SU-DHL-6 (cell line): ENCODE data around the gene OR7G2.

Source experiments
- H2AFZ ChIP-seq: fragments of 200-600 bp; sonication (generic); 2 replicates; pipeline ENCODE4 v1.6.1; 2014; ENCODE audit warnings: low read depth, mild to moderate bottlenecking, moderate library complexity, mixed read lengths, antibody characterized with exemption, low read length; ENCODE audit not compliant: severe bottlenecking
- H3F3A ChIP-seq: fragments of 200-600 bp; shearing (Covaris generic); 2 replicates; pipeline ENCODE4 v1.6.0; 2016; ENCODE audit warnings: antibody characterized with exemption, mild to moderate bottlenecking; ENCODE audit not compliant: insufficient read depth
- H3K27ac ChIP-seq: fragments of 200-600 bp; sonication (generic); 2 replicates; pipeline ENCODE4 v1.5.1; 2016; ENCODE audit warnings: low read depth, mild to moderate bottlenecking, low read length, moderate library complexity, mixed read lengths
- H3K27me3 ChIP-seq: fragments of 200-600 bp; sonication (generic), shearing (Covaris generic); 2 replicates; pipeline ENCODE4 v1.6.0; 2014; ENCODE audit warnings: mild to moderate bottlenecking, low read length
- H3K36me3 ChIP-seq: fragments of 200-600 bp; sonication (generic); 2 replicates; pipeline ENCODE4 v1.6.1; 2014; ENCODE audit warnings: mild to moderate bottlenecking, low read length, mixed read lengths
- H3K4me2 ChIP-seq: fragments of 300-600, 200-600 bp; shearing (Covaris generic), sonication (generic); 2 replicates; pipeline ENCODE4 v1.6.0; 2014; ENCODE audit warnings: low read length, low read depth, mild to moderate bottlenecking; ENCODE audit not compliant: poor library complexity, severe bottlenecking
- H3K4me3 ChIP-seq: fragments of 200-600 bp; sonication (generic); 2 replicates; pipeline ENCODE4 v1.5.1; 2014; ENCODE audit warnings: antibody characterized with exemption, low read length, mild to moderate bottlenecking, mixed read lengths; ENCODE audit not compliant: insufficient read depth, poor library complexity, severe bottlenecking
- H3K79me2 ChIP-seq: fragments of 200-600 bp; sonication (generic); 2 replicates; pipeline ENCODE4 v1.6.1; 2014; ENCODE audit warnings: mild to moderate bottlenecking, low read length, moderate library complexity; ENCODE audit not compliant: insufficient read depth
- H3K9ac ChIP-seq: fragments of 200-600 bp; sonication (generic); 2 replicates; pipeline ENCODE4 v1.7.0; 2014; ENCODE audit warnings: mild to moderate bottlenecking, low read length
- H3K9me2 ChIP-seq: fragments of 200-600 bp; sonication (generic); replicated peaks from 2 replicates; pipeline ENCODE4 v1.6.1; 2014; ENCODE audit warnings: low read length; ENCODE audit not compliant: insufficient read depth
- H3K9me3 ChIP-seq: fragments of 200-600 bp; sonication (generic); 2 replicates; pipeline ENCODE4 v1.6.1; 2014; ENCODE audit warnings: low read length, mixed read lengths; ENCODE audit not compliant: insufficient read depth
- H4K20me1 ChIP-seq: fragments of 200-600 bp; sonication (generic); 2 replicates; pipeline ENCODE4 v1.6.1; 2014; ENCODE audit warnings: low read depth, mild to moderate bottlenecking, antibody characterized with exemption, low read length, moderate library complexity, mixed read lengths
- CTCF ChIP-seq: fragments of 200-600 bp; sonication (generic); IDR thresholded peaks from one replicate; pipeline ENCODE4 v1.5.1; 2017; ENCODE audit warnings: antibody characterized with exemption, mild to moderate bottlenecking, low read length, moderate library complexity; ENCODE audit not compliant: insufficient read depth, poor library complexity, severe bottlenecking
- EZH2phosphoT487 ChIP-seq: fragments of 200-600 bp; sonication (generic), shearing (Covaris generic); conservative IDR thresholded peaks from 2 replicates; pipeline ENCODE4 v1.6.1; 2018; ENCODE audit warnings: mild to moderate bottlenecking, antibody characterized with exemption, low read length, moderate library complexity, mixed read lengths

The OR7G2 gene

DNA sequence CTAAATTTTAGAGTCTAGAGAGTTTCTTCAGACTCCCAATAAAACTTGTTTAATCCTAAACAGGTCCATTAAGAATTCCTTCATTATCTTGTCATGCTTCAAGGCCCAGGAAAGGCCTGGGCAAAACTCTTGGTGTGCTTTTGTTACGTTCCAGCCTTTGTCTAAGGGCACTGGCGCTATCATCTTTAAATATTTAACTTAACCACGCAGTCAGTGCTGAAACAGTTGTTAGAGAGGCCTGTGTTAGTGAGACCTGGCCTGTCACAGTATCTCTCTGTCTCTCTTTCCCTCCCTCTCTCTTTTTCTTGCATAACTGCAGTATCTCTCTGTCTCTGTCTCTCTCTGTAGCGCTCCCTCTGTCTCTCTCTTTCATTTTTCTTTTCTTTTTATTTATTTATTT lies 28.6 kb downstream of the OR7G2 start:
- Histone ChIP-seq H3K27me3 (no peaks in the 10 kb centered on the region), H3K4me2 (no peak overlapping the region), H4K20me1 (no peaks in the 10 kb centered on the region), H3K36me3 (no peaks in the 10 kb centered on the region), H3K4me3 (no peak overlapping the region), H2AFZ (no peak overlapping the region), H3F3A (no peaks in the 10 kb centered on the region), H3K79me2 (no peaks in the 10 kb centered on the region), H3K27ac (no peak overlapping the region), H3K9ac (no peak overlapping the region), H3K9me2 (no peaks in the 10 kb centered on the region), H3K9me3 (no peaks in the 10 kb centered on the region)
- TF ChIP-seq CTCF (no peak), EZH2phosphoT487 (no peak)

- H2AFZ ChIP-seq, result no peak overlapping the region
- no peaks in the 10 kb centered on the region for H3K36me3 ChIP-seq
- no peak overlapping the region for H3K4me3 ChIP-seq
- no peaks in the 10 kb centered on the region for H3K27me3 ChIP-seq
- no peaks in the 10 kb centered on the region for H3K79me2 ChIP-seq
- H3K4me2 ChIP-seq, result no peak overlapping the region
- no peaks in the 10 kb centered on the region for H3F3A ChIP-seq
- H3K9ac ChIP-seq, result no peak overlapping the region
- TF ChIP-seq CTCF (no peak), EZH2phosphoT487 (no peak)
- H3K27ac ChIP-seq, result no peak overlapping the region
- H4K20me1 ChIP-seq, result no peaks in the 10 kb centered on the region
- no peaks in the 10 kb centered on the region for H3K9me2 ChIP-seq
- no peaks in the 10 kb centered on the region for H3K9me3 ChIP-seq
These were observed 30.4 kb downstream of the OR7G2 start for GRCh38 chr19:9076901-9077300.

DNA sequence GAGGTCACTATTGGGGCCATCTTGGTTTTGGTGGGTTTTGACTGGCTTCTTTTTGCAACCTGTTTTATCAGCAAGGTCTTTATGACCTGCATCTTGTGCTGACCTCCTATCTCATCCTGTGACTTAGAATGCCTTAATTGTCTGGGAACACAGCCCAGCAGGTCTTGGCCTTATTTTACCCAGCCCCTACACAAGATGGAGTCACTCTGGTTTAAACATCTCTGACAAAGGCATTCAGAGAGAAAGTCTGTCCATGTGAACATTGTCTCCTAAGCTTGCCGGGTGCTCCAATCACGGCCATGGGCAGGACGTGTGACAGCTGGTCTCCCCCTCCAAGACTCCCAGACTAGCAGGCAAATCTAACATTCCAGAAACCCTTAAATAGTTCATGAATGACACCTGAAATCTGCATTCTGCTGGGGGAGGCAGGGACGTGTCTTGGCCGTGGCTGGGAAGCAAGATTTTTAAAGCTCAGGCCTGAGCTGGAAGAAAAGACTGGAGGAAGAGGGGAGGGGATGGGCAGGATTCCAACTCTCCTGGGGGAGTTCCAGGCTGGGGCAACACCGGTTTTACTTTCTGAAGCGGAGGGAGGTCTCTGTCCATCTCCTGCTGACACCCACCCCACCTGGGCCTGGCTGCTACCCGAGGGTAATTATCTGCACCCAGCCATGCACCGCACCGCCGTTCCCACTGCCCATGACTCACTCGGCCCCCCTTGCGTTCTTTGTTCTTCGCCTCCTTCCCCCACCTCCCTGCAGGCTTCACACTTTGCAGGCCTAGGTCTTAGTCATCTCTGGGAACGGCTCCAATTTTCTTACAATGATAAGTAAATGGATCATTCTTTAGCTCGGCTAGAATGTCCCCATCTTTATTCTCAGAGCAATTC lies 32.0 kb downstream of the OR7G2 start:
- no peaks in the 10 kb centered on the region for H3K79me2 ChIP-seq
- TF ChIP-seq CTCF (no peak), EZH2phosphoT487 (no peak)
- no peaks in the 10 kb centered on the region for H4K20me1 ChIP-seq
- no peaks in the 10 kb centered on the region for H3K9me3 ChIP-seq
- no peaks in the 10 kb centered on the region for H3K9me2 ChIP-seq
- no peak overlapping the region for H3K4me2 ChIP-seq
- no peak overlapping the region for H3K4me3 ChIP-seq
- no peaks in the 10 kb centered on the region for H3F3A ChIP-seq
- H3K27ac ChIP-seq, result no peak overlapping the region
- no peak overlapping the region for H3K9ac ChIP-seq
- H2AFZ ChIP-seq, result no peak overlapping the region
- H3K36me3 ChIP-seq, result no peaks in the 10 kb centered on the region
- no peaks in the 10 kb centered on the region for H3K27me3 ChIP-seq
